ENCODE measurements around the gene RBM26. TPM values are rescaled to one million over a fixed set of nuclear protein-coding genes. Genes with fewer than 3 reads are reported as not detected.

RBM26 gene
- total RNA-seq, 1 experiment from 2014 or later = 70.5 TPM

DNA sequence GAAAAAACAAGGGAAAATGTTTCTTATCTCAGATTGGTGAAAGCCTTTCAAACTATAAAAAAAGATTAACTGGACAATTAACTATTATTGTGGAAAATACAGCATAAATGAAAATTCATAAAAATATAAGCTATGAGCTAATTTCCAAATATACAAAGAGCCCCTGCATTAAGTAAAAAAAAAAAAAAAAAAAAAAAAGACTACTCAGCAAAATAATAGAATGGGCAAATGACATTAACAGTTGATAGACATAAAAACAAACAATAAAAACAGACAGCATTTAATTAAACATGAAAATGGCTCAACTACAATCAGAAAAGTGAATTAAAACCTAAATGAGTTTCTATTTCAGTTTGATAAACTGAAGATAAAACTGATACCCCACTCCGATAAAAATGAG, 77.5 kb downstream of the RBM26 start:
- H3K56ac ChIP-seq (ENCODE audit: insufficient read length, low read depth, low read length) = no peak overlapping the region
- no peak overlapping the region for H3K4me3 Mint-ChIP-seq
- H3K9me3 Mint-ChIP-seq = no peaks in the 10 kb centered on the region

More for the DNA sequence above, 77.5 kb downstream of the RBM26 start:
- H4K8ac ChIP-seq (replicated peaks; ENCODE audit: insufficient read length, low read depth, low read length) = no peak overlapping the region
- H4K20me1 ChIP-seq (ENCODE audit: control insufficient read depth, insufficient read depth, insufficient read length) = no peaks in the 10 kb centered on the region
- no peaks in the 10 kb centered on the region for H3K4me1 Mint-ChIP-seq
- H2BK5ac ChIP-seq (ENCODE audit: insufficient read length, low read length) = no peak overlapping the region
- no peak overlapping the region for H3T11ph ChIP-seq (ENCODE audit: low read length)
- no peak overlapping the region for H3K27ac ChIP-seq (ENCODE audit: insufficient read length, low read depth, low read length)
- H2BK20ac ChIP-seq (ENCODE audit: low read depth, low read length, poor library complexity, severe bottlenecking) = no peak overlapping the region
- H3K9me3 ChIP-seq (ENCODE audit: control insufficient read depth, low read depth, low read length) = no peaks in the 10 kb centered on the region
- no peak overlapping the region for H2AK5ac ChIP-seq (ENCODE audit: insufficient read length, low read length)
- H3K27me3 Mint-ChIP-seq (ENCODE audit: low read depth) = no peaks in the 10 kb centered on the region
- no peak for DNase-seq
- H3K79me2 ChIP-seq (ENCODE audit: insufficient read depth, low read length) = no peaks in the 10 kb centered on the region
- no peak overlapping the region for H2BK120ac ChIP-seq (ENCODE audit: low read depth, low read length, poor library complexity, severe bottlenecking)
- TF ChIP-seq, protein P1, sequence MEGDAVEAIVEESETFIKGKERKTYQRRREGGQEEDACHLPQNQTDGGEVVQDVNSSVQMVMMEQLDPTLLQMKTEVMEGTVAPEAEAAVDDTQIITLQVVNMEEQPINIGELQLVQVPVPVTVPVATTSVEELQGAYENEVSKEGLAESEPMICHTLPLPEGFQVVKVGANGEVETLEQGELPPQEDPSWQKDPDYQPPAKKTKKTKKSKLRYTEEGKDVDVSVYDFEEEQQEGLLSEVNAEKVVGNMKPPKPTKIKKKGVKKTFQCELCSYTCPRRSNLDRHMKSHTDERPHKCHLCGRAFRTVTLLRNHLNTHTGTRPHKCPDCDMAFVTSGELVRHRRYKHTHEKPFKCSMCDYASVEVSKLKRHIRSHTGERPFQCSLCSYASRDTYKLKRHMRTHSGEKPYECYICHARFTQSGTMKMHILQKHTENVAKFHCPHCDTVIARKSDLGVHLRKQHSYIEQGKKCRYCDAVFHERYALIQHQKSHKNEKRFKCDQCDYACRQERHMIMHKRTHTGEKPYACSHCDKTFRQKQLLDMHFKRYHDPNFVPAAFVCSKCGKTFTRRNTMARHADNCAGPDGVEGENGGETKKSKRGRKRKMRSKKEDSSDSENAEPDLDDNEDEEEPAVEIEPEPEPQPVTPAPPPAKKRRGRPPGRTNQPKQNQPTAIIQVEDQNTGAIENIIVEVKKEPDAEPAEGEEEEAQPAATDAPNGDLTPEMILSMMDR (conservative IDR thresholded peaks at IDR 0.05) = no peak
- H2BK15ac ChIP-seq (ENCODE audit: low read depth, low read length) = no peak overlapping the region
- H4K5ac ChIP-seq (ENCODE audit: insufficient read length, low read depth, low read length) = no peak overlapping the region
- no CpG with 5 or more reads among the region's 1 CpG for WGBS (ENCODE audit: extremely low coverage, insufficient read length, low lambda C conversion rate)
- no peaks in the 10 kb centered on the region for H3K79me1 ChIP-seq (ENCODE audit: insufficient read depth, low read depth, low read length, poor library complexity, severe bottlenecking)
- H3K23ac ChIP-seq (ENCODE audit: insufficient read length, low read depth, low read length) = no peak overlapping the region
- H3K4me2 ChIP-seq (ENCODE audit: insufficient read depth, insufficient read length, low read length) = no peak overlapping the region
- no peaks in the 10 kb centered on the region for H3K27me3 ChIP-seq (ENCODE audit: insufficient read depth, low read length)
- no peak overlapping the region for H3K18ac ChIP-seq (ENCODE audit: insufficient read length, low read depth, low read length)
- no peaks in the 10 kb centered on the region for H3K23me2 ChIP-seq (ENCODE audit: insufficient read length, low read depth, low read length, poor library complexity, severe bottlenecking)
- no peak overlapping the region for H2BK12ac ChIP-seq (ENCODE audit: insufficient read length, low read depth, low read length)
- no peak overlapping the region for H3K4ac ChIP-seq (ENCODE audit: low read depth, low read length)
- H3K27ac Mint-ChIP-seq = no peak overlapping the region
- no peak overlapping the region for H2AFZ ChIP-seq (ENCODE audit: low read length)
- H3K36me3 Mint-ChIP-seq (ENCODE audit: insufficient read depth in 1 of 3, low read depth in 3 of 3) = peaks cover 13 to 35% (median 34%) of the 10 kb centered on the region in 3 experiments; a peak in 6 of 7 replicates
- no peaks in the 10 kb centered on the region for H3K4me1 ChIP-seq (ENCODE audit: insufficient read depth, low read length)
- no peak overlapping the region for H4K91ac ChIP-seq (ENCODE audit: insufficient read length, low read depth, low read length)
- no peak overlapping the region for H3K14ac ChIP-seq (ENCODE audit: insufficient read depth, low read length)
- H3K9ac ChIP-seq (ENCODE audit: extremely low read depth, insufficient read length, low read length) = no peak overlapping the region
